Large intestine (tissue), 3 donors: ENCODE results near the gene CORO7. TPM values are rescaled to one million over a fixed set of nuclear protein-coding genes. Genes with fewer than 3 reads are reported as not detected.

Experiments used
- DNase-seq, 2 donors: peaks; one replicate each; pipeline versions ENCODE4 v3.0.0 to v3.0.0-alpha.2; 2013
- H3K27ac ChIP-seq: one replicate; pipeline ENCODE4 v1.5.1; 2013; ENCODE audit warnings: low read length
- H3K27me3 ChIP-seq: 2 replicates; pipeline ENCODE4 v1.6.1; 2013; ENCODE audit warnings: low read length; ENCODE audit not compliant: control insufficient read depth, insufficient read depth
- H3K36me3 ChIP-seq: 2 replicates; pipeline ENCODE4 v1.6.1; 2013; ENCODE audit warnings: low read length; ENCODE audit not compliant: control insufficient read depth, insufficient read depth
- H3K4me1 ChIP-seq: one replicate; pipeline ENCODE4 v1.6.1; 2013; ENCODE audit warnings: low read length; ENCODE audit not compliant: control insufficient read depth, insufficient read depth
- H3K4me3 ChIP-seq: one replicate; pipeline ENCODE4 v1.5.1; 2013; ENCODE audit warnings: low read length
- H3K9me3 ChIP-seq: one replicate; pipeline ENCODE4 v1.6.1; 2013; ENCODE audit warnings: mild to moderate bottlenecking, low read depth, low read length, moderate library complexity; ENCODE audit not compliant: control insufficient read depth
- WGBS: methylation state at CpG from one replicate; pipeline ENCODE4 v1.1.5; 2013; ENCODE audit warnings: low lambda C conversion rate; ENCODE audit not compliant: insufficient coverage; 5-methylcytosine and 5-hydroxymethylcytosine counted together
- polyA plus RNA-seq: library from polyadenylated mRNA; unstranded; fragments of 120-200 nt; gene quantifications from one replicate; pipeline ENCODE4 v1.2.1, GENCODE V29; 2013

The CORO7 gene
- polyA plus RNA-seq, 1 donor = 41.4 TPM

DNA sequence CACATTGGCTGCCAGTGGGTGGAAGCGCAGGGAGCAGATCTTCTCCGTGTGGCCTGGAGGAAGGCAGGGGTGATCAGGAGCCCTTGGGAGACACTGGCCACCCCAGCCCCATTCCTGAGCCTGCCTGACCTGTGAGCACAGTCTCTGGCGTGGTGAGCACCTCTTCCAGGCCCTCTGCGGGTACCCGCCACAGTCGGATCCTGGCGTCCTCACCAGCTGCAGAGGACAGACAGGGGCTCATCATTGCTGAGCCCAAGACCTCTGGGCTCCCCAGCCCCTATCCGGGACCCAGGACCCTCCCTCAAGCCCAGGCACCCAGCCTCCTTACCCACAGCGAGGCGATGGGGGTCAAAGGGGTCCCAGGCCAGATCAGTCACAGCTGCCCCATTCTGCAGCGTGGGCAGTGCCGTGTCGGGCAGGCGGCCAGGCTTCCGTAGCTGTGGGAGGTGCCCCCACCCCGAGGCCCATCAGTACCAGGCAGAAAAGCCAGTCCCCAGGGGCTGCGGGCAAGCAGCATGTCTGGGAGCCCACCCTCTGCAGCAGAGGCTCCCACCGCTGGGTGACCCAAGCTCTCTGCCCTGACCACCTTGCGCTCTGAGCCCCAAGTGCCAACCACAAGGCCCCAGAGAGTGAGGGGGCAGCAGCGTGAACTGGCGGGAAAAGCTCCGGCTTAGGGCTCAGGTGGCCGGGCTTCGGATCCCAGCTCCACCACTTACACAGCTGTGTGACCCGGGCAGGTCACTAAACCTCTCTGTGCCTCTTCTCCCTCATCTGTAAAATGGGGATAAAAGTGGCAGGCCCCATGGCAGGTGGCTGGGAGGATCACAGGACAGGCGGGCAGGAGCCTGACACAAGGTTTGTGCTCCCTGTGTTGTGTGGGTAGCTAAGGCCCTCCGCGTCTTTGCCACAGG, 55.1 kb downstream of the CORO7 start:
- no peak for DNase-seq
- Histone ChIP-seq H3K4me1 (no peaks in the 10 kb centered on the region), H3K36me3 (peaks cover 75% of the 10 kb centered on the region), H3K4me3 (no peak overlapping the region), H3K27me3 (no peaks in the 10 kb centered on the region), H3K9me3 (no peaks in the 10 kb centered on the region), H3K27ac (no peak overlapping the region)
- no CpG with 5 or more reads among the region's 28 CpGs for WGBS

DNA sequence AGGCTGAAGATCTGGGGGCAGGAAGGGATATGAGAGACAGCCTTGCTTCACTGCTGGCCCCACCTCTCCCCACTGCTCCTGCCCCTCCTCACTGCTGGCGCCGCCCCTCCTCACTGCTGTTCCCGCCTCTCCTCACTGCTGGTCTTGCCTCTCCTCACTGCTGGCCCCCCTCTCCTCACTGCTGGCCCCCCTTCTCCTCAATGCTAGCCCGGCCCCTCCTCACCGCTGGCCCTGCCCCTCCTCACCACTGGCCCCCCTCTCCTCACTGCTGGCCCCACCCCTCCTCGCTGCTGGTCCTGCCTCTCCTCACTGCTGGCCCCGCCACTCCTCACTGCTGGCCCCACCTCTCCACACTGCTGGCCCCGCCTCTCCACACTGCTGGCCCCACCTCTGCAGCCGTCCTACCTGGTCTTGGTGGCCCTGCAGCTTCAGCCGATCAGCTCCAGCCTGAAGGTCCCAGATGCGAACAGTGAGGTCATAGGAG, 55.8 kb downstream of the CORO7 start:
- DNase-seq = no peak
- Histone ChIP-seq H3K4me1 (no peaks in the 10 kb centered on the region), H3K36me3 (peaks cover 70% of the 10 kb centered on the region), H3K9me3 (no peaks in the 10 kb centered on the region), H3K4me3 (no peak overlapping the region), H3K27ac (no peak overlapping the region), H3K27me3 (no peaks in the 10 kb centered on the region)
- 87% methylated on average over 3 of the region's 11 CpGs for WGBS

DNA sequence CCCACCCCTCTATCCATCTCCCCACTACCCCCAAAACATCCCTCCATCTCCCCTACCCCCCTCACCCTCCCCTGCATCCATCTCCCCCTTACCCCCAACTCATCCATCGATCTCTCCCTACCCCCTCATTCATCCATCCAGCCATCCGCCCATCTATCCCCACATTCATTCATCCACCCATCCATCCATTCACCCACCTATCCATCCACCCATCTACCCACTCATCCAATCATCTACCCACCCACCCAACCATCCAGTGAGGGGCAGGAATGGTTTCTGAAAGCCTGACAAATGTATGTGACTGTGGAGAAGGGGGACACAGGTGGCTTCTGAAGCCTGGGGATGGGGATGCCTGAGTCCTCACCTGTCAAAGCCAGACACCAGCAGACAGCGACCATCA, 56.5 kb downstream of the CORO7 start:
- Histone ChIP-seq H3K4me1 (no peaks in the 10 kb centered on the region), H3K36me3 (peaks cover 67% of the 10 kb centered on the region), H3K9me3 (no peaks in the 10 kb centered on the region), H3K4me3 (no peak overlapping the region), H3K27ac (no peak overlapping the region), H3K27me3 (no peaks in the 10 kb centered on the region)
- DNase-seq = no peak
- WGBS = 80% methylated on average over 1 of the region's 3 CpGs

- Histone ChIP-seq H3K27me3 (no peaks in the 10 kb centered on the region), H3K36me3 (peaks cover 67% of the 10 kb centered on the region), H3K9me3 (no peaks in the 10 kb centered on the region), H3K4me3 (no peak overlapping the region), H3K27ac (no peak overlapping the region), H3K4me1 (no peaks in the 10 kb centered on the region)
- WGBS = no CpG with 5 or more reads among the region's 19 CpGs
- DNase-seq = no peak
Measured at GRCh38 chr16:4358831-4359561, 57.4 kb downstream of the CORO7 start.

GRCh38 chr16:4358236-4358635, 58.2 kb downstream of the CORO7 start:
- H3K36me3 ChIP-seq = peaks cover 60% of the 10 kb centered on the region
- no peaks in the 10 kb centered on the region for H3K4me1 ChIP-seq
- no peak overlapping the region for H3K27ac ChIP-seq
- H3K4me3 ChIP-seq = no peak overlapping the region
- H3K9me3 ChIP-seq = no peaks in the 10 kb centered on the region
- no CpG with 5 or more reads among the region's 19 CpGs for WGBS
- no peaks in the 10 kb centered on the region for H3K27me3 ChIP-seq
- DNase-seq = no peak

GRCh38 chr16:4356820-4357219, 59.6 kb downstream of the CORO7 start:
- no peak overlapping the region for H3K27ac ChIP-seq
- 100% methylated on average over 1 of the region's 7 CpGs for WGBS
- no peak overlapping the region for H3K4me3 ChIP-seq
- no peaks in the 10 kb centered on the region for H3K9me3 ChIP-seq
- peaks cover 51% of the 10 kb centered on the region for H3K36me3 ChIP-seq
- no peak for DNase-seq
- H3K27me3 ChIP-seq = no peaks in the 10 kb centered on the region
- no peaks in the 10 kb centered on the region for H3K4me1 ChIP-seq

DNA sequence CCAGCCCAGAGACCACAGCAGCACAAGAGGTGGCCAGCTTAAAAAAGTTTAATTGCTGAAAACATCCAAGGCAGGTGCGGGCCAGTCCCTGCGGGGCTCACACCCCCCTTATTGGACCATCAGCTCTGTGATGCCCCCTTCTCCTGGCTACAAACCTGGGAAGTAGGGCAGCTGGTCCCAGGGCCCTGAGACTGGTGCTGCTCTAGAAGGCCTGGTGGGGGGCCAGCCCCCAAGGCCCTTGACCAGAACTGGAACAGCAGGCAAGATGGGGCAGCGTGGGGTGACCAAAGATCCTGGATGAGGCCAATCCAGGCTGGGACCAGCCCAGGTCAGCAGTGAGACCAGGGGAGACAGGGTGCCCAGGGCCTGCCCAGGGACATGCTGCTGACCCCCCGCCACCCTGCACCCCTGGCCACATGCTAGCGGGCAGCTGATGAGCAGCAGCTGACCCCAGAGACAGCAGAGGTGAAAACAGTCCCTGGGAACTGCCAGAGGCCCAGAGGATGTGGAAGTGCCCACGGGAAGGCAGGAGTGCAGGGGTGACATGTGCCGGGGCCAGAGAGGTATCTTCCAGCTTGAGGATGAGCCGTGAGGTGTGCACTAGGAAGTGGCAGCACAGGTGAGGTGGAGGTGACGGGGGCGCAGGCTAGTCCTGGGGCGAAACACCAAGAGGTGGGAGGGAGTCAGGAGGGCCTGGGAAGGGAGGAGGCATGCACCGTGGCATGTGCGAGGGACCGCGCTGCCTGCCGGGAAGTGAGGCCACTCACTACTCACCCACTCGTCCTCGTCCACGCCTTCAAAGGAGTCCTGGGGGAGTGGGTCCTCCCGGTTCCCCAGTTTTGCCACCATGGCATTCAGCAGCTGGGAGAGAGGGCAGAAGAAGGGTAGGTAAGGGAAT, 61.6 kb downstream of the CORO7 start:
- H3K36me3 ChIP-seq = peaks cover 34% of the 10 kb centered on the region
- no peak for DNase-seq
- no peak overlapping the region for H3K4me3 ChIP-seq
- no CpG with 5 or more reads among the region's 20 CpGs for WGBS
- H3K27me3 ChIP-seq = no peaks in the 10 kb centered on the region
- no peaks in the 10 kb centered on the region for H3K9me3 ChIP-seq
- H3K27ac ChIP-seq = no peak overlapping the region
- H3K4me1 ChIP-seq = peaks cover 4% of the 10 kb centered on the region

GRCh38 chr16:4353675-4354074, 62.7 kb downstream of the CORO7 start:
- Histone ChIP-seq H3K36me3 (peaks cover 27% of the 10 kb centered on the region), H3K4me3 (no peak overlapping the region), H3K4me1 (peaks cover 4% of the 10 kb centered on the region), H3K27me3 (no peaks in the 10 kb centered on the region), H3K27ac (no peak overlapping the region), H3K9me3 (no peaks in the 10 kb centered on the region)
- WGBS = no CpG with 5 or more reads among the region's 4 CpGs
- DNase-seq = no peak

DNA sequence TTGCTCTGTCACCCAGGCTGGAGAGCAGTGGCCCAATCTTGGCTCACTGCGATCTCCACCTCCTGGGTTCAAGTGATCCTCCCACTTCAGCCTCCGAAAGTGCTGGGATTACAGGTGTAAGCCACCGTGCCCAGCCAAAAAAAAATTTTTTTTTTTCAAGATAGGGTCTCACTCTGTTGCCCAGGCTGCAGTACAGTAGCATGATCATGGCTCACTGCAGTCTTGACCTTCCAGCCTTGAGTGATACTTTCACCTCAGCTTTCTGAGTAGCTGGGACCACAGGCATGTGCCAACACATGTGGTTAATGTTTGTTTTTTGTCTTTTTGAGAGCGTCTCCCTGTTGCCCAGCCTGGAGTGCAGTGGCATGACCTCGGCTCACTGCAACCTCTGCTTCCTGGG, 63.6 kb downstream of the CORO7 start:
- H3K4me1 ChIP-seq = peaks cover 9% of the 10 kb centered on the region
- DNase-seq = no peak
- H3K36me3 ChIP-seq = peaks cover 18% of the 10 kb centered on the region
- no peaks in the 10 kb centered on the region for H3K27me3 ChIP-seq
- WGBS = no CpG with 5 or more reads among the region's 5 CpGs
- H3K4me3 ChIP-seq = no peak overlapping the region
- H3K27ac ChIP-seq = no peak overlapping the region
- no peaks in the 10 kb centered on the region for H3K9me3 ChIP-seq

DNA sequence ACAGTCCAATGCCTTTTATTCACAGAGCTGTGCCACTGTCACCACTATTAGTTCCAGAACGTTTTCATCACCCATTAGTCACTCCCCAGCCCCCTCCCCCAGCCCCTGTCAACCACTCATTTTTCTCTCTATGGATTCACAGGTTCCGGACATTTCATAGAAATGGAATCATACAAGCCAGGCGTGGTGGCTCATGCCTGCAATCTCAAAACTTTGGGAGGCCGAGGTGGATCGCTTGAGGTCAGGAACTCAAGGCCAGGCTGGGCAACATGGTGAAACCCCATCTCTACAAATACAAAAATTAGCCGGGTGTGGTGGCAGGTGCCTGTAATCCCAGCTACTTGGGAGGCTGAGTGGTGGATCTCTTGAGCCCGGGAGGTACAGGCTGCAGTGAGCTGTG, 64.5 kb downstream of the CORO7 start:
- WGBS = no CpG with 5 or more reads among the region's 7 CpGs
- Histone ChIP-seq H3K9me3 (no peaks in the 10 kb centered on the region), H3K27ac (no peak overlapping the region), H3K4me3 (no peak overlapping the region), H3K27me3 (no peaks in the 10 kb centered on the region), H3K4me1 (peaks cover 18% of the 10 kb centered on the region), H3K36me3 (peaks cover 14% of the 10 kb centered on the region)
- no peak for DNase-seq
